Calu3 (cell line): ENCODE measurements around the gene GPR15LG. TPM values are rescaled to one million over a fixed set of nuclear protein-coding genes. Genes with fewer than 3 reads are reported as not detected.

Experiments used
- BruUV-seq: library from RNA; stranded (reverse); fragments of 400-500 nt; replicated peaks from 2 replicates; lab custom pipeline; 2021; lab: Mats Ljungman, UMichigan
- CTCF ChIA-PET: fragments of 300-600 bp; sonication (Branson Sonifier 250); formaldehyde crosslinking; loops from one replicate; lab custom pipeline; 2022; ENCODE audit warnings: antibody characterized with exemption; lab: Charles Lee
- DNase-seq: peaks from one replicate; pipeline ENCODE4 v3.0.0; 2022
- H3K27ac Mint-ChIP-seq: one replicate; pipeline ENCODE4 v1.8.0; 2022; ENCODE audit warnings: mixed read lengths; ENCODE audit not compliant: unreplicated experiment
- H3K27me3 Mint-ChIP-seq: one replicate; pipeline ENCODE4 v1.8.0; 2022; ENCODE audit warnings: mixed read lengths; ENCODE audit not compliant: unreplicated experiment
- H3K36me3 Mint-ChIP-seq: one replicate; pipeline ENCODE4 v1.8.0; 2022; ENCODE audit warnings: mild to moderate bottlenecking, moderate library complexity, mixed read lengths; ENCODE audit not compliant: insufficient read depth, unreplicated experiment
- H3K4me1 Mint-ChIP-seq: one replicate; pipeline ENCODE4 v1.8.0; 2022; ENCODE audit warnings: mild to moderate bottlenecking, low read depth, mixed read lengths; ENCODE audit not compliant: unreplicated experiment
- H3K4me3 Mint-ChIP-seq: one replicate; pipeline ENCODE4 v1.8.0; 2022; ENCODE audit warnings: mild to moderate bottlenecking, low read depth, moderate library complexity, mixed read lengths; ENCODE audit not compliant: unreplicated experiment
- H3K9me3 Mint-ChIP-seq: one replicate; pipeline ENCODE4 v1.8.0; 2022; ENCODE audit warnings: low read depth, mixed read lengths; ENCODE audit not compliant: unreplicated experiment
- CTCF ChIP-seq: fragments of 200-600 bp; IDR thresholded peaks from one replicate; pipeline ENCODE4 v1.8.0; 2022; ENCODE audit warnings: antibody characterized with exemption; ENCODE audit not compliant: unreplicated experiment
- intact Hi-C: fragments of 100-400 bp; cut with micrococcal nuclease; formaldehyde crosslinking; loops from one replicate; pipeline ENCODE4 v1.10.0; 2022; ENCODE audit not compliant: unreplicated experiment
- total RNA-seq: library from RNA; stranded (reverse); gene quantifications from 2 replicates; pipeline ENCODE4 v1.2.3, GENCODE V29; 2022

Gene GPR15LG
- total RNA-seq, 1 experiment from 2014 or later, result not detected

DNA sequence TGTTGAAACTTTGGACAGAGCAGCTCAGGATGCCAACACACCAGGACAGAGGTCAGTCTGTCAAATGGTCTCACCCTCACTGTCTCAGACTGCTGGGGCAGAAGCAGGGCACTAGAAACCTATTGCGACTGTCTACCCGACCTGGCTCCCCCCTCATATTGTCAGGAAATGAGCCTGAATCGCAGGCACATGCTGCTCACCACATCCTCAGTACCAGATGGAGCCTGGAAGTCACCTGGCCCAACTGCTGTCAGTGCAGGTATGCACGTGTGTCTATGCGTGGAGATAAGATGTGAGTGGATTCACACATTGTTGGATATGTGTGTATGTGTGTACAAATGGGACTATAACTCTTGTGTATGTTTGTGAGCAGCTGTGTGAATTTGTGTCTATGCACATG is 17.5 kb downstream of the GPR15LG start:
- no peak for TF ChIP-seq CTCF
- Mint-ChIP-seq H3K4me3 (no peak overlapping the region), H3K4me1 (no peaks in the 10 kb centered on the region), H3K36me3 (no peaks in the 10 kb centered on the region), H3K27me3 (peaks cover 50% of the 10 kb centered on the region), H3K27ac (no peak overlapping the region), H3K9me3 (no peaks in the 10 kb centered on the region)
- DNase-seq, result no peak
- BruUV-seq, result no TSS peak
- intact Hi-C loops, result no loop called here
- CTCF ChIA-PET, result interaction anchor here (1.0 kb wide), 1 partner anchor 11 kb away, joined by 3 read pairs; no protein-coding TSS in a partner anchor

GRCh38 chr10:84193327-84193726 is 19.7 kb downstream of the GPR15LG start:
- H3K27ac Mint-ChIP-seq, result no peak overlapping the region
- no peaks in the 10 kb centered on the region for H3K4me1 Mint-ChIP-seq
- H3K4me3 Mint-ChIP-seq, result no peak overlapping the region
- no peaks in the 10 kb centered on the region for H3K36me3 Mint-ChIP-seq
- CTCF ChIA-PET, result no interaction called here
- no peak for TF ChIP-seq CTCF
- no peaks in the 10 kb centered on the region for H3K9me3 Mint-ChIP-seq
- DNase-seq, result no peak
- intact Hi-C loops, result no loop called here
- H3K27me3 Mint-ChIP-seq, result peaks cover 72% of the 10 kb centered on the region
- no TSS peak for BruUV-seq

DNA sequence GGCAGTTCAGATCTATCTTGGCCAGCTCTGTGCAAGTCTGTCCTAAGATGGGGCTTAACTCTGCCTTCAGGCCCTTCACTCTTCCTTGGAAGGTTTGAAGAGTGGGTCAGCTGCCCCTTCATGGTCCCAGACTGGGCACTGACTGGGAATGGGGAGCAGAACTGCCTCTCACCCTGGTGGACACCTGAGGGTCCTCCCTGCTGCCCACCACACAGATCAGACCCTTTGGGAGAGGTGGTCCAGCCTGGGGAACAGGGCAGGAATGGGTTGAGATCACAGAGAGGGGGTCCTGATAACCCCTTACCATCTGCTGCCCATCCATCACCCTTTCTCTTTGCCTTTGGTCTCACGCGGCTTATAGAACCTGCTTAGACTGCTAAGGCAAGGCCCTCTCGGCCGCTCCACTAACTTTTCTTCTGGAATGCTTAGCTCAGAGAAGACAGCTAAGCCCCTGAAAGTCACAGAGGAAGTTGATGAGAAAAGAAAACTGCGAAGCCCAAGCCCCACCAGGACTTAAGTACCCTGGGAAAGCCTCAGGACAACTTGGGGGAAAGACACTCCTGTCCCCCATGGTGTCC is 20.3 kb downstream of the GPR15LG start:
- no peak for TF ChIP-seq CTCF
- CTCF ChIA-PET, result no interaction called here
- H3K27me3 Mint-ChIP-seq, result peaks cover 78% of the 10 kb centered on the region
- no peaks in the 10 kb centered on the region for H3K9me3 Mint-ChIP-seq
- intact Hi-C loops, result no loop called here
- DNase-seq, result no peak
- no peaks in the 10 kb centered on the region for H3K36me3 Mint-ChIP-seq
- no peak overlapping the region for H3K27ac Mint-ChIP-seq
- H3K4me3 Mint-ChIP-seq, result no peak overlapping the region
- H3K4me1 Mint-ChIP-seq, result no peaks in the 10 kb centered on the region
- BruUV-seq, result no TSS peak

GRCh38 chr10:84194424-84195043 is 20.9 kb downstream of the GPR15LG start, which contains the start of gene CDHR1:
Gene CDHR1, plus strand, starts transcription at chr10:84194537. Its CDS starts 224 bp downstream, at chr10:84194761.
- intact Hi-C loops, result no loop called here
- no peak for DNase-seq
- no peak for TF ChIP-seq CTCF
- H3K4me3 Mint-ChIP-seq, result no peak within 1 kb of the TSS
- no peaks in the 10 kb centered on the region for H3K36me3 Mint-ChIP-seq
- no TSS peak for BruUV-seq
- H3K9me3 Mint-ChIP-seq, result no peaks in the 10 kb centered on the region
- H3K27me3 Mint-ChIP-seq, result peaks cover 83% of the 10 kb centered on the region
- no peak within 1 kb of the TSS for H3K27ac Mint-ChIP-seq
- CTCF ChIA-PET, result no interaction called here
- H3K4me1 Mint-ChIP-seq, result no peaks in the 10 kb centered on the region
